GM12878 (cell line): ENCODE measurements around the gene TLNRD1. TPM values are rescaled to one million over a fixed set of nuclear protein-coding genes. Genes with fewer than 3 reads are reported as not detected.

Source experiments
- ATAC-seq: fragments of 200-7000 bp; cut with Tn5 transposase; 3 replicates; pipeline ENCODE4 v1.9.1; 2020; ENCODE audit warnings: mild to moderate bottlenecking, moderate library complexity
- BruUV-seq: library from RNA; stranded (reverse); fragments of 400-500 nt; replicated peaks from 2 replicates; lab custom pipeline; 2021; lab: Mats Ljungman, UMichigan
- CTCF ChIA-PET: fragments of 300-600 bp; sonication (Branson Sonifier 250); formaldehyde crosslinking; extraction: SDS; loops from one replicate; lab custom pipeline; 2021; ENCODE audit warnings: inconsistent platforms; lab: Yijun Ruan, JAX
- POLR2A ChIA-PET: fragments of 350-600 bp; formaldehyde crosslinking; extraction: SDS; loops from one replicate; lab custom pipeline; 2021; ENCODE audit warnings: inconsistent platforms; lab: Charles Lee
- RAD21 ChIA-PET: fragments of 300-600 bp; sonication (Branson Sonifier 250); formaldehyde crosslinking; loops from one replicate; lab custom pipeline; 2023; ENCODE audit warnings: antibody characterized with exemption; ENCODE audit not compliant: unreplicated experiment; lab: Charles Lee
- SMC1A ChIA-PET: fragments of 300-600 bp; sonication (Branson Sonifier 250); formaldehyde crosslinking; loops from one replicate; lab custom pipeline; 2023; ENCODE audit not compliant: unreplicated experiment, uncharacterized antibody; lab: Charles Lee
- DNase-seq: peaks from one replicate; pipeline ENCODE4 v3.0.0-alpha.2; 2011; ENCODE audit warnings: low read depth, low spot score
- FAIRE-seq: peaks from 3 replicates; lab custom pipeline; 2011; peaks lifted over from hg19 to GRCh38; lab: Jason Lieb, UNC
- H2AFZ ChIP-seq: 2 replicates; pipeline ENCODE4 v1.6.0; 2011; ENCODE audit warnings: low read depth, low read length, control low read depth; ENCODE audit not compliant: control insufficient read depth
- H3K27ac ChIP-seq: 2 replicates; pipeline ENCODE4 v1.5.1; 2011; ENCODE audit warnings: control low read depth; ENCODE audit not compliant: control insufficient read depth, insufficient read depth
- H3K27me3 ChIP-seq, 2 experiments: replicated peaks in 1 of 2; 2 replicates each; pipeline versions ENCODE4 v1.6.0 to v1.6.1; 2011; ENCODE audit warnings: low read length in 1 of 2; ENCODE audit not compliant: control insufficient read depth in 2 of 2, insufficient read depth in 2 of 2
- H3K36me3 ChIP-seq, 2 experiments: 2 replicates each; pipeline ENCODE4 v1.5.1; 2011; ENCODE audit warnings: low read length in 1 of 2; ENCODE audit not compliant: control insufficient read depth in 2 of 2, insufficient read depth in 2 of 2
- H3K4me1 ChIP-seq: 2 replicates; pipeline ENCODE4 v1.6.1; 2011; ENCODE audit warnings: mild to moderate bottlenecking, low read length, moderate library complexity, mixed read lengths; ENCODE audit not compliant: control insufficient read depth, insufficient read depth
- H3K4me2 ChIP-seq: 2 replicates; pipeline ENCODE4 v1.6.0; 2011; ENCODE audit warnings: control low read depth; ENCODE audit not compliant: control insufficient read depth, insufficient read depth
- H3K4me3 ChIP-seq: fragments of 200-600 bp; sonication (generic); 2 replicates; pipeline ENCODE4 v1.5.1; 2016
- H3K79me2 ChIP-seq: 2 replicates; pipeline ENCODE4 v1.6.0; 2011; ENCODE audit warnings: low read length; ENCODE audit not compliant: control insufficient read depth, insufficient read depth
- H3K9ac ChIP-seq: 2 replicates; pipeline ENCODE4 v1.8.0; 2011; ENCODE audit warnings: low read length, control low read depth, mixed read lengths; ENCODE audit not compliant: control insufficient read depth, insufficient read depth
- H3K9me3 ChIP-seq: replicated peaks from 3 replicates; pipeline ENCODE4 v1.5.1; 2011; ENCODE audit warnings: mild to moderate bottlenecking, low read length; ENCODE audit not compliant: control insufficient read depth, insufficient read depth
- H4K20me1 ChIP-seq: 2 replicates; pipeline ENCODE4 v1.6.0; 2011; ENCODE audit not compliant: control insufficient read depth, insufficient read depth
- CTCF ChIP-seq, 3 experiments: IDR thresholded peaks in 2 of 3; conservative IDR thresholded peaks in 1 of 3; 2 replicates each; pipeline ENCODE4 v1.5.1; 2011; ENCODE audit warnings: low read depth in 3 of 3, low read length in 3 of 3, mild to moderate bottlenecking in 3 of 3, control low read depth in 2 of 3, moderate library complexity in 2 of 3, inconsistent platforms in 1 of 3, mixed read lengths in 1 of 3; ENCODE audit not compliant: control insufficient read depth in 2 of 3, insufficient read depth in 1 of 3; ENCODE audit errors: extremely low read depth in 1 of 3
- GATAD2B ChIP-seq: fragments of 450-650 bp; conservative IDR thresholded peaks from 2 replicates; pipeline ENCODE4 v1.6.1; 2017; ENCODE audit warnings: low read depth, mild to moderate bottlenecking, moderate library complexity
- HDAC6 ChIP-seq: fragments of 200-600 bp; sonication (generic); IDR thresholded peaks from one replicate; pipeline ENCODE4 v1.8.0; 2017; ENCODE audit warnings: antibody characterized with exemption; ENCODE audit not compliant: unreplicated experiment
- NFYB ChIP-seq: IDR thresholded peaks from 2 replicates; pipeline ENCODE4 v1.6.1; 2011; ENCODE audit warnings: low read depth, mild to moderate bottlenecking, low read length, improper control_type of control experiment, moderate library complexity; ENCODE audit not compliant: insufficient read depth
- RAD21 ChIP-seq: IDR thresholded peaks from 2 replicates; pipeline ENCODE4 v1.6.1; 2011; ENCODE audit warnings: mild to moderate bottlenecking, low read depth, low read length, moderate library complexity; ENCODE audit not compliant: insufficient read depth
- RFX5 ChIP-seq: IDR thresholded peaks from 2 replicates; pipeline ENCODE4 v1.6.1; 2011; ENCODE audit warnings: low read depth, low read length, improper control_type of control experiment
- SMC3 ChIP-seq: IDR thresholded peaks from 2 replicates; pipeline ENCODE4 v1.6.1; 2011; ENCODE audit warnings: low read length, improper control_type of control experiment, borderline replicate concordance
- ZNF622 ChIP-seq: fragments of 450-650 bp; IDR thresholded peaks from 2 replicates; pipeline ENCODE4 v1.6.1; 2017; ENCODE audit warnings: mild to moderate bottlenecking, inconsistent platforms
- WGBS: methylation state at CpG from one replicate; pipeline ENCODE4 v1.1.6; 2016; ENCODE audit warnings: low lambda C conversion rate; ENCODE audit not compliant: insufficient replicate concordance, insufficient coverage; ENCODE audit errors: missing lambda C conversion rate; 5-methylcytosine and 5-hydroxymethylcytosine counted together
- in situ Hi-C: fragments of 300-500 bp; cut with MboI; formaldehyde crosslinking; loops from 9 replicates; pipeline ENCODE4 v1.14.3; 2018; ENCODE audit warnings: mixed read lengths
- intact Hi-C: fragments of 100-400 bp; cut with micrococcal nuclease; formaldehyde crosslinking; loops from one replicate; pipeline ENCODE4 v1.14.2; 2022; ENCODE audit not compliant: unreplicated experiment
- polyA plus RNA-seq, 11 experiments: library from polyadenylated mRNA; depleted of rRNA in 4 of 11; unstranded in 6 of 11; stranded (reverse) in 5 of 11; fragments of >200 nt; fragmentation: Nextera tagmentation in 4 of 11; fragmentation: Illumina TruSeq in 1 of 11; extraction: Ambion mirVana in 4 of 11; extraction: Trizol in 1 of 11; gene quantifications; 1 replicate in 1 of 11; 2 replicates in 10 of 11; pipeline versions ENCODE4 v1.2.1 to v1.2.3, GENCODE V29; 2011 to 2016; ENCODE audit warnings: inconsistent platforms in 2 of 11, missing spikeins in 2 of 11, low read depth in 1 of 11
- total RNA-seq, 4 experiments: library from RNA; depleted of rRNA in 3 of 4; stranded (reverse); fragments of >200 nt in 3 of 4; fragmentation: Illumina TruSeq in 1 of 4; extraction: Trizol in 1 of 4; gene quantifications; 2 replicates each; pipeline versions ENCODE4 v1.2.1 to v1.2.3, GENCODE V29; 2013 to 2021

Gene TLNRD1
- total and polyA plus RNA-seq, 10 of the 15 experiments (the other 5 are each of a cell fraction or from before 2014, with no cell fraction given): 2.5 to 44.8 (median 9.1) TPM

DNA sequence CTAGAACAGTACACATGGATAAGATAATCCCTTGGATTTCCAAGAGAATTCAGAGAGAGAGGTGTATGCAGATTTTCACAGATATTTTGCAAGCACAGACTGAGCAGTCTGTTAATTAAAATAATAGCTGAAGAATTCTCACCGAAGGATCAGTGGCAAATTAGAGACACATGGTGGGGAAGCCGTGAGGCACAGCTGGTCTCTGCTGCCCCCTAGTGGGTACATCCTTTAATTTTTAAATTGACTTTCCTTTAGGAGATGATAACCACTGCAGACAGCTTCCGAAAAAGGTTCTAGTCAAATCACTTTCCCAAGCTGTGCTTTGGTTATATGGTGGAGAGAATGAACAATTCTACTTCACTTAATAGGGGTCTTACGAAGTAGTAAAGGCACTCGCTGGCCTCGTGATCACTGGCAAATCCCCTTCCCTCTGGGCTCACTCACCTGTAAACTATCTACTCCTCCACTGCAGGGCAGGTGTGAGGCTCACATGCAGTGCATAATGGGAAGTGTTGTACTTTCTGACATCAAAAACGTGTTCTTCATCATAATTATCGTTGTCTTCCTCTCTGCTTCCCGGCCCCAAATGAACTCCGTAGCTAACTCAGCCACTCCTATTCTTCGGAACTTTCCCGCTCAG is 30.6 kb upstream of the TLNRD1 start:
- CTCF ChIA-PET: interaction anchor here (0.6 to 4.4 kb wide), 34 partner anchors 9 to 733 kb away, joined by 3 to 39 read pairs (median 4); partner anchors contain the start of gene CEMIP
- SMC1A ChIA-PET: interaction anchor here (0.7 to 4.3 kb wide), 17 partner anchors 9 to 514 kb away, joined by 3 to 18 read pairs (median 4); partner anchors contain the start of gene CEMIP
- RAD21 ChIA-PET: interaction anchor here (1.1 to 3.8 kb wide), 8 partner anchors 10 to 514 kb away, joined by 3 to 23 read pairs (median 6); partner anchors contain the start of gene CEMIP
- POLR2A ChIA-PET: no interaction called here
- no peak overlapping the region for H2AFZ ChIP-seq
- no peak overlapping the region for H3K4me3 ChIP-seq
- H3K27ac ChIP-seq: no peak overlapping the region
- ATAC-seq: peak; percentile 85
- H3K36me3 ChIP-seq: no peaks in the 10 kb centered on the region; a peak in 1 of 4 replicates
- WGBS: 64% methylated on average over 12 of the region's 12 CpGs
- H3K4me1 ChIP-seq: no peaks in the 10 kb centered on the region
- no peaks in the 10 kb centered on the region for H3K79me2 ChIP-seq
- no peaks in the 10 kb centered on the region for H4K20me1 ChIP-seq
- no peak overlapping the region for H3K9ac ChIP-seq
- in situ Hi-C loops (loop anchor here (5.0 kb wide), 1 partner anchor 513 kb away; no protein-coding TSS in a partner anchor), intact Hi-C loops (loop anchor here (2.0 kb wide), 3 partner anchors 193 to 513 kb away; no protein-coding TSS in a partner anchor)
- no peaks in the 10 kb centered on the region for H3K9me3 ChIP-seq
- peak; percentile 38 for FAIRE-seq
- no peaks in the 10 kb centered on the region for H3K27me3 ChIP-seq
- no TSS peak for BruUV-seq
- H3K4me2 ChIP-seq: no peak overlapping the region
- TF ChIP-seq CTCF (IDR thresholded peaks at IDR 0.05 in 2 of 3, conservative IDR thresholded peaks at IDR 0.05 in 1 of 3; ENCODE audit: control insufficient read depth in 2 of 3, extremely low read depth in 1 of 3, insufficient read depth in 1 of 3, low read depth in 3 of 3, low read length in 3 of 3): peak; percentile 62 to 87 (median 74)
- no peak for TF ChIP-seq RFX5
- TF ChIP-seq ZNF622: no peak
- TF ChIP-seq NFYB: no peak
- TF ChIP-seq HDAC6: no peak
- TF ChIP-seq SMC3: peak; percentile 69
- peak; percentile 82 for TF ChIP-seq RAD21
- TF ChIP-seq GATAD2B: no peak
- TF ChIP-seq, all 136 proteins: peak for 3
- DNase-seq: no peak
